GM12872 (cell line): ENCODE data around the gene NKX2-2.

Experiments used
- TF ChIP-seq, protein P1 (sequence below): IDR thresholded peaks from 3 replicates; pipeline ENCODE4 v1.5.1; 2011; ENCODE audit warnings: low read depth, mild to moderate bottlenecking, low read length, moderate library complexity; ENCODE audit not compliant: insufficient read depth

Gene NKX2-2

DNA sequence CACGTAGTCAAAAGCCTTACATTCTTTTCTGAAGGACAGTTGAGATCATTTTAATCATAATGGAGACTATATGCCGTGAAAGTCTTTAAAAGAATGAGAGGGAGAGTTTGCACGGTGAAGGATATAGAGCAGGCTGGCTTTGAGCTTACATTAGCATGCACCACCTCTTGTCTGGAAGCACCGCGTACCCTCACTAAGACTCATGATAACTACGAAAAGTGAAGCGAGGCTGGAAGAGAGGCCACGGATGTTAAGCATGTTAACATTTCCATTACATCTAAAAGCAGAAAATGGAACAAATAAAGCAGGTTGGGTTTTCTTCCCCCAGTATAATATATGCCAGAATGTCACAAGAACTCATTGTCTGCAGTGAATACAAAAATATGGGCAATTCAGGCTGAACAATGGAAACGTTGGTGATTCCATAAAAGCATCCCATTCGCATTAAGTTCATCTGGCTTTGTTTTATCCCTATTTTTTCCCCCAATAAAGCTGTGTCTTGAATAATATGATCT is 40.6 kb upstream of the NKX2-2 start:
- TF ChIP-seq, protein P1, sequence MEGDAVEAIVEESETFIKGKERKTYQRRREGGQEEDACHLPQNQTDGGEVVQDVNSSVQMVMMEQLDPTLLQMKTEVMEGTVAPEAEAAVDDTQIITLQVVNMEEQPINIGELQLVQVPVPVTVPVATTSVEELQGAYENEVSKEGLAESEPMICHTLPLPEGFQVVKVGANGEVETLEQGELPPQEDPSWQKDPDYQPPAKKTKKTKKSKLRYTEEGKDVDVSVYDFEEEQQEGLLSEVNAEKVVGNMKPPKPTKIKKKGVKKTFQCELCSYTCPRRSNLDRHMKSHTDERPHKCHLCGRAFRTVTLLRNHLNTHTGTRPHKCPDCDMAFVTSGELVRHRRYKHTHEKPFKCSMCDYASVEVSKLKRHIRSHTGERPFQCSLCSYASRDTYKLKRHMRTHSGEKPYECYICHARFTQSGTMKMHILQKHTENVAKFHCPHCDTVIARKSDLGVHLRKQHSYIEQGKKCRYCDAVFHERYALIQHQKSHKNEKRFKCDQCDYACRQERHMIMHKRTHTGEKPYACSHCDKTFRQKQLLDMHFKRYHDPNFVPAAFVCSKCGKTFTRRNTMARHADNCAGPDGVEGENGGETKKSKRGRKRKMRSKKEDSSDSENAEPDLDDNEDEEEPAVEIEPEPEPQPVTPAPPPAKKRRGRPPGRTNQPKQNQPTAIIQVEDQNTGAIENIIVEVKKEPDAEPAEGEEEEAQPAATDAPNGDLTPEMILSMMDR, result no peak

DNA sequence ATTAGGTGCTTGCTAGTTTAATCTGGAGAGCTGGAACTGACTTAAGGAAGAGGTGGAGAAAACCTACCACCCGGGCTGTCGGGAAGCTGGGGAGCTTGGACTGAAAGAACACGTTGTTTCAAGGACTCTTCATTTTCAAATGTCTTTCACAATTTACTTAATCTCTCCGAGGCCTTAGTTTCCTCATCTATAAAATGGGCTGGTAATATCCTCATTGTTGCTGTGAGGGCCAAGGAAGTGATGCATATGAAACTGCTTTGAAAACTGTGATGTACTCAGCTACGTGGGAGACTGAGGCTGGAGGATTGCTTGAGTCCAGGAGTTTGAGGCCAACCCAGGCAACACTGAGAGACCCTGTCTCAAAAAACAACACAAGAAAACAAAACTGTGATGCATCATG is 36.7 kb upstream of the NKX2-2 start:
- TF ChIP-seq, protein P1, result no peak

DNA sequence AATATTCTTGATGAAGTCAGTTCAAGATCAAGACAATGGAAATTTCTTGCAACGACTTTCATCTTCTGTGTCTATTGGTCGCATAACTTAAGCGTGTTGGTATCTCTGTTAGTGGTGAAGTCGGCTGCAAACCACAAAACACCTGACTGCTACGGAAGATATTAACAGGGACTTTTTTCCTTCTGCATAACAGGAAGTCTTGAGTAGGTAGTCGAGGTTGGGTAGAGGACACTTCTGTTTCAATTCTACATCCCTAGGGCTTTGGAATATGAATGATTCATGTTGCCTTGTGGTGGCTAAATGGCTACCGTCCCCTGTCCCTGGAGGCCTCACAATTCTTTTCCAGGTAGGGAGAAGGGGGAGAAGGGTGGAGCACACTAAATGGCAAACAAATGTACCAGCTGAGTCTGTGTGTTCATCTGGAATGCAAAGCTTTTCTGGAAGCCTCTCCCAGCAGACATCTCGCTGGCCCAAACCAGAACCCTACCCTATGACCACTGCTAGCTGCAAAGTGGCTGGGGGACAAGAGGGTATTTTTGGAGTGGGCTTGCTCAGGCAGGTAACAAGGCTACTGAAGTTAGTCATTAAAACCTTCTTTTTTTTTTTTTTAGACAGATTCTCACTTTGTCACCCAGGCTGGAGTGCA is 34.6 kb upstream of the NKX2-2 start:
- TF ChIP-seq, protein P1, result no peak

DNA sequence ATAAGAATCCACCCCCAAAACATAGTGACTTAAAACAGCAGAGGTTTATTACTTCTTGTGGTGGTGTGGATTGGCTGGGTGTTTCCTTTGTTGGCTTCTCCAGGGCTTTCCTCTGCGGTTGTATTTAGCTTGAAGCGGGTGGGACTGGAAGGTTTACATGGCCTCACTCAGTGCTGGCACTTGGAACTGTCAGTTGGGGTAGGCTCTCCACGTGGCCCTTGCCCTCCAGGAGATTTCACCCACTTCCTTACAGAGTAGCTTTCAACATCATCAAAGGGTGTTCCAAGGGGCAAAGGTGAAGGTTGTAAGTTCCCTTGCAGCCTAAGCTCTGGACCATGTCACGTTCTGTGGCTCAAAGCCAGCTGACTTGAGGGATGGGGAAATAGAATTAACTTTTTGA is 32.5 kb upstream of the NKX2-2 start:
- TF ChIP-seq, protein P1, result no peak

DNA sequence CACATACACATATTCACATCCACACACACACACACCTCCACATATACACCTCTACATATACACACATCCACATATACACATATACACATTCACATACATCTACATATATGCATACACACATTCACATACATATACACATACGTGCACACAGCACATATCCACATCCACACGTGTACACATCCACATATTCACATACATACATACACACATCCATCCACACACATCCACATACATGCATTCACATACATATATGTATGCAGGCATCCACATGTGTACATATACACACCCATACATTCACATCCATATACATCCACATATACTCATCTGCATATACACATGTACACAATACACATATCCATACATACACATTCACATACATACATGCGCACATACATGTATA is 25.6 kb upstream of the NKX2-2 start:
- TF ChIP-seq, protein P1, result no peak

DNA sequence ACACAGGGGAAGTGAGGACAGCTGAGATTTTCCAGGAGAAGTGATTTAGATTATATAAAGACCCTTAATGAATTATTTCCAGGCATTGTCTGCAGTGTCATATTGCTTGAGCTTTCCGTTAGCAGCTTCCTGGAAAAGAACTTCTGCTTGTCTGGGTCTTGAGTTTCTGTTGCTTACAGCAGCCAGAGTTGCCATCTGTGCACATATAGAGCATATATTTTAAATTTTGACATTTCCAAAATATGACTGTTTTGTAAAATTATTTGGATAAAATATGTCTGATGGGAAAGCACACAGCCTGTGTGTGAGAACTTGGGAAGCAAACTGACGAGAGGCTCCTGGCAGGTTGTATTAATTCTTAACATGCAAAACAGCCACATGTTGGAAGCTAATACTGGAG is 21.0 kb upstream of the NKX2-2 start:
- TF ChIP-seq, protein P1, result no peak

DNA sequence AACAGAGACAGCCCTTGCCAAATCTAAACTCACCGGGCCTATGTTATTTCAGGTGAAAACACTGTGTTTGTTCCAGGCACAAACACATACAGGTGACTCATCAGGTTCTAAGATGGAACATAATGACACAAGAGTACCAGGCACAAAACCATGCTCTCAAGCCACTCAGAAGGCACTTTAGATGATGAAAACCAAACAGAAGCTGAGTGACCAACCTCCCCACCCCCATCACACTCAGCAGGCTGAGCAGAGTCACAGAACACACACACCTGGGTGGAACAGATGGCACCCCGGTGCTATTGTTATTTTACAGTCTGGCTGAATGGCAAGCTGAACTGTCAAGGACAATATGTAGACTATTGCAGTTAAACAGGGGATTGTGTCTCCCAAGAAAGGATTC is 20.6 kb upstream of the NKX2-2 start:
- TF ChIP-seq, protein P1, result no peak

DNA sequence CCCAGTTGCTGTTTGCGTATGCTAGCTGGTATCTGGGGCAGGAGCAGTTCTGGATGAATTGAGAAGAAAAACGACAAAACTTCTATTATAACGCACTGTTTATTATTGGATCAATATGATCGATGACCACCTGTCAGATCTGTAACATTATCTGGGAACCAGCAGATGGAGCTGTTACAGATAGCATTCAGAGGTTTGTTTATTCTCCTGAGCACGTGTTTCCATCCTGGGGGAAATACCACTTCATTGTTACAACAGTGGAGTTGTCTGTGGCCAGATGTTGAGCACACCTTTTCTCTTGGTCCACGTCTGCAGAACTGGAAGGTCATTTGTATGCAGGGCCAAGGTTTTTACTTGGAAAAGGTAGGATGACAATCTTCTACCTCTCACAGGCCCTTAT is 16.0 kb upstream of the NKX2-2 start:
- TF ChIP-seq, protein P1, result peak; percentile 54
